NCI-H345 treated with DMSO at 0.1 percent for 48 hours (cell line): ENCODE measurements around the gene GRIA1.
"Not testable (repeated sequence)": the region's sequence is repeated elsewhere in the genome, so short reads cannot be mapped to it uniquely, and the experiment has no call there.

ENCODE experiments used
- DNase-seq: peaks from one replicate; lab custom pipeline; 2025; ENCODE audit not compliant: unreplicated experiment; lab: John Stamatoyannopoulos, UW

GRIA1 gene

DNA sequence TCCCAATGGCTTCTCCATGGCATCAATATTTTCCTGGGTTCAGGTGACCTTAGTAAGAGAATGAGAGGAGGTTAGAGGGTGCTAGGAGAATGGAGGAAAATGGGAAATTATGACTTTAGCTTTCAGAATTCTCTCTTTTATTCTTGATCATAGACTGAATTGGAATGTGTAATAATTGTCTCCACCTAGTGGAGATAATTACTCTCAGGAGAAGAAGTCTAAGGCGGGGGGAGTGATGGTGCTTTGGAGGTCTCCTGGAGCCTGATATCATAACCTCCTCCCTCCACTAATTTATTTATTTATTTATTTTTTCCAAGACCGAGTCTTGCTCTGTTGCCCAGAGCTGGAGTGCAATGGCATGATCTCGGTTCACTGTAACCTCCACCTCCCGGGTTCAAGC lies 221.3 kb downstream of the GRIA1 start:
- no peak for DNase-seq

DNA sequence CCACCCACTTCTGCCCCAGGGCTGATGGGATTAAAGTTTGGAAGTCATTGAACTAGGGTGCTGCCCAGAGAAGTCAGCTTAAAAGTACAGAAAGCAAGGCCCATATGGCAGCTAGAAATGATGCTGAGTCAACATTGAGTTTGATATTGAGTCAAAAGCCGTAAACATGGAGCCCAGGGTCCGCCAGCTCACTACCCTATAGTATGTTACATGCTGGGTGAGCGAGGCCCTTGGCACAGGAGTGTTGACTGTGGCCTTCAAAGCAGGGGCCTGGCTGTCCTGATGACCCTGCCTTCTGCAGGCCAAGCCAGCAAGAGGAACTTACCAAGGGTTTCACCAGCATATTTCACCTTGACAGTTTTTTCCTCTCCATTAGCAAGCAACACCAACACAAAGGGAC lies 222.5 kb downstream of the GRIA1 start:
- DNase-seq, result no peak

DNA sequence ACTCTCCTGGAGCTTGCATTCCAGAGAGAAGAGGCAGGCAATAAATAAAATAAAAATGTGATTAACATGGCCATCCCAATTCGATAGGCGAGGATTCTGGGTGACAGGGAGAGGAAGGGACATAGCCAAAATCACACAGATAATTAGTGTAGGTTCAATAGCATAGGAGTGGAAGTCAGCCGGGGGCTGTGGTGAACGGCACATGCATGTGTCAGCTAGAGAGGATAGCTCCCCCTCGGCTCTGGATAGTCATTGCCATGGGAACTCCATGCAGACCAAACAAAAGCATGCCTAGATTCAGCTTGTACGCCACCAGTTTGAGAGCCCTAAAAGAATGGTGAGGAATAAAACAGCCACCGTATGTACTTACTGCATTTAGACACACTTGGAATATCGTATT lies 223.5 kb downstream of the GRIA1 start:
- no peak for DNase-seq

DNA sequence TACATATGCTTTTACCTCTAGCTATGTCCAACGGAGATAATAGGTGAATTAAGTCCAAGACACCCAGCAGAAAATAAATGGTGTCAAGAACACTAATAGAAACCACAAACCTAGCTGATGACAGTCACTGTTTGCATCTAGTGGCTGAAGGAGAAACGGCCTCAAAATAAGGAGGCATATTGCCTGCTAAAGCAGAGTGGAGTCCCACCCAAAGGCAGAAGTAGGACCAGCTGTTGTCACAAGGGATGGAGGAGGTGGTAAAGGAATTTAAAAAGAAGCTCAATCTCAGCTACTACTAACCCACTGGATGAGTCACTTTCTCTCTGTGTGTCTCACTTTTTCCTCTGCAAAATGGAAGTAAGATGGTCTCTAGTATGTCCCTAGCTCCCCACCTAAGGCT lies 224.3 kb downstream of the GRIA1 start:
- no peak for DNase-seq

DNA sequence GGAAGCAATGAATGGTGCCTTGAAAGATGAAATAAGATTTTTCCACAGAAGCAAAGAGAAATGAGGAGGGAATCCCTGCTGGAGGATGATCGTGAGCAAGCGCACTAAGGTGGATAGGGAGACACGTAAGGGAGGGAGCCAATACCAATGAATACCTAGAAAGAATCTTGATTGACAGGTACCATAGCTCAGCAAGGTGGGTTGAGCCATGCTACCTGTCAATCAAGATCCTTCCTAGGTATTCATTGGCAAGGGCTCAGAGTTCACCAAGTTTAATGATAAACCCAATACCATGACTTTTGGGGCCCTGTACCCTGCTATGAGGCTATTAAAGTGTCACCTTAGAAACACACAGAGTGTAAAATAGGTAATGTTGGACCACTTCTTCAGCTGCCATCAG lies 226.8 kb downstream of the GRIA1 start:
- DNase-seq, result no peak

DNA sequence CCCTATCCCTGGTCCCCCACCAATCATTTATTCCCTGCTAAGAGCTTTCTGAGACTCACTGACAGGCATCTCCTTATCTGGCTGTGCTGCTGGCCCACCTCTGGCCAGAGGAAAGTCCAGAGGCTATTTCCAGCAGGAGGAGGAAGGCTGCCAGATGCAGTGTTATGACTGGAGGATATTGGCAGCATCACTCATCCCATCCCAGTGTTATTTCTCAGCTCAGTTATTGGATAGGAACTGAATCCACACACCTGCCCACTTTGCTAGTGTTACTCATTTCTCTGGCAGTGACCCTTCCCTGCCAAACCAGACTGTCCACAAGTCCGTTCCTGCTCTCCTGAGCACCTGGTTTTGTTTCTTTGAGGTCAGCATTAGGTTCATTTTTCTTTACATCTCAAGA lies 228.2 kb downstream of the GRIA1 start:
- no peak for DNase-seq

DNA sequence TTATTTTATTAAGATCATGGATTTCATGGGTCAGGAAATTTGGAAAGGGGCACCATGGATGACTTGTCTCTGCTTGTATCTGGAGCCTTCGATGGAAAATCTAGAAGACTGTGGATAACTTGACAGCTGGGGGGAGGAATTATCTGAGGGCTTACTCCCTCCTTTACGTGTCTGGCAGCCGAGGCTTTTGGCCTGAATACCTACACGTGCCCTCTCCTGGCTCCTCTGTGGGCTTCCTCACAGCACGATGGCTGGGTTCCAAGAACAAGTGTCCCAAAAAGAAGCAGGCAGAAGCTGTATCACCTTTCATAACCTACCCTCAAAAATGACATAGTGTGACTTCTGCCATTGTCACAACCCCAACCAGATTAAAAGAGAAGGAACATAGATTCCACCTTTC lies 228.9 kb downstream of the GRIA1 start:
- DNase-seq, result no peak

DNA sequence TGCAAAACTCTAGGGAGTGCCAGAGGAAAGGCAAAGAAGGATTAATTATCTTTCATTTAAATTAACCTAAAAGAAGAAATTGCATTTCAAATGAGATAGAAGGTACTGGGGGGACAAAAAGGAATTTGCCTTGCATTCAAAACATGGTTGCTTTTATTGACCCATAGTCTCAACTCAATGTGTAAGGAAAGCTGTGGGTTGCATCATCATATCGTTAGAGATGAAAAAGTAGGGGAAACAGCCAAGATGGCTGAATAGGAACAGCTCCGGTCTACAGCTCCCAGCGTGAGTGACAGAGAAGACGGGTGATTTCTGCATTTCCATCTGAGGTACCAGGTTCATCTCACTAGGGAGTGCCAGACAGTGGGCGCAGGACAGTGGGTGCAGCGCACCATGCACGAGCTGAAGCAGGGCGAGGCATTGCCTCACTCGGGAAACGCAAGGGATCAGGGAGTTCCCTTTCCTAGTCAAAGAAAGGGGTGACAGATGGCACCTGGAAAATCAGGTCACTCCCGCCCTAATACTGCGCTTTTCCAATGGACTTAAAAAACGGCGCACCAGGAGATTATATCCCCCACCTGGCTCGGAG lies 232.6 kb downstream of the GRIA1 start:
- not testable (repeated sequence) for DNase-seq

DNA sequence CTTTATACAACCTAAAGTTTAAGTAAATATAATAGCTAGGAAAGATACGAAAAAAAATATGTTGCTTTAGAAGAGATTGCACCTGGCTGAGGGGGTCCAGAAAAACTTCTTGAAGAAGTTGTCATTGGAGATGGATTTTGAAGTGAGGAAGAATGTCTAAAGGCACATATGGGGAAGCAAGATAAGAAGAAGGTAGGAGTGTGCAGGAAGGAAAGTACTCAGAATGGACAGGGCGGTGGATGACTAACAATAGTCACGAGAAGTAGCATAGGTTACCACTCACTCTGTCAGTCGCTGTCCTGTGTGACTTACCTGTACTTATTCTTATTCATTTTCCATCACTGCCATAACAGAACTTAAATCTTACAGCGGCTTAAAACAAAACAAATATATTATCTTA lies 251.6 kb downstream of the GRIA1 start:
- DNase-seq, result no peak

DNA sequence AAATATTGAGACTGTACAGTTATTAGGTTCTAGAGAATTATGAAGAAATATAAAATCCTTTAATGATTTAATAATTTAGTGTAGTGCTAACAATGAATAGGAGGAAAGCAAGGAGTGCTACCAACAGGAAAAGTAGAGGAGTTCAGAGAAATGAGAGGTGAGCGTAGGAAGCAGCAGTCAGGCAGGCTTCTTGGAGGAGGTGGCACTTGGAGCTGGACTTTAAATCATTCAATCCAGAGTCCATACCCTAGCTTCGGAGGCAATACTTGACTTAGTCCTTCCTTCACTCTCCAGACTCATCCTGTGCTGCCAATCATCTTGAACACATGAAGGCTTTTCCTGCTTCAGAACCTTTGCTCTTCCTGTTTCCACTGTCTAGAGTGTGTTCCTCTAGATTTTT lies 254.3 kb downstream of the GRIA1 start:
- DNase-seq, result no peak

DNA sequence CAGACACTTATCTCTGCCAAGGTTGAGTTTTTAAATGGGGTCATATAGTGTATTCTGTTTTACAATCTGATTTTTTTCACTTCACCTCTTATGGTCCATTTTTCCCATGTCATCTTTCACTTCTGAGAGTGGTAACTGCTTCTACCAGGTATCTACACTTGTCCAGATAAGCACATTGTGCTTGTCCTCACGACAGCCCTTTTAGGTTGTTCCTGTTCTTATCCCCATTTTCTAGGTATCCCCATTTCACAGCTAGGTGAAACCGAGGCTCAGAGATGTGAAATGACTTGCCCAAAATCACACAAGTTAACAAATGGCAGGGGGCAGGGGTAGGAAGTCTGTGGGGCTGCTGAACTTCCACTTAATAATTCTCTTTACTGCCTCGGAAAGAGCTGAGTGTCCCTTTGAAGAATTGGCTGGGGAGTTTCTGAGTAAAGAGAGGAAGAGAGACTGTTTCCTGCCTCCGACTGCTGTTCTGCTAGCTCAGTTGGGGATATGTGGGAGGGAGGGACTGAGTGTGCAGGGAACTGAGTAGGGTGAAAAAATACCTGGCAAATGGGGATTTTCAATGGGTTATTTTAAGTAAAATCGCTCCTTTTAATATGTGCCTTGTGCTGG lies 255.4 kb downstream of the GRIA1 start:
- DNase-seq, result no peak

DNA sequence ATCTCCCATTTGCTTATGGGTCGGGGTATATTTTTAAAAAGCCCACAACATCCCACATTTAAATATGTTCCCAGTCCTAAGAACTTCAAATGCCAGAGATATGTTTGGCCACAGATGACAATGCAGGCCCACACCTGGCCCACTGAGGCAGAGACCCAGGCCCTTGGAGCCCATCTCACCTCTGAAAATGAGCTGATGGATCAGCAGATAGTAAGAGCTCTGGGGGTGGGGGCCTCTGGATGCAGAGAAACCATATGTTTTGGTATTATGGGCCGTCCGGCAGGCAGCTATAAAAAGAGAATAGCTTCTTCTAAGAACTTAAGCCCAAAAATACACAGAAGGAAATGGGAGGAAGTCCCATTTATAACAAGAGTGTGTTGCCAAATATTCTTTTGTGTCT lies 256.0 kb downstream of the GRIA1 start:
- DNase-seq, result no peak

DNA sequence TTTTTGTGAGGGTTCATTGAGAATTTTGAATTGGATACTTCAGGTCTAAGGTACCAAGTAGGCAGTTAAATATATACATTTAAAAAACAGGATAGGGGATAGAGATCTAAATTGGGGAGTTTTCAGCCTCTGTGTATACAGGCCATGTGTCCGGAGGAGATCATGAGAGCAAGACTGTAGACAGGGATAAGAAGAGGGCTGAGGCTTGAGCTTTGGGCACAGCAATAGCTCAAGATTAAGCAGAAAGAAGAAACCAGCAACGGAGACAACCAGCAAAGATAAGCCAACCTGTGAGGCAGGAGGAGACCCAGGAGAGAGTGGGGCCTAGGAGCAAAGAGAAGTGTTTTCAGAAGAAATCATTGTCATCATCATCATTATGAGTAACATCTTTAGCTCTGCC lies 258.4 kb downstream of the GRIA1 start:
- DNase-seq, result no peak

DNA sequence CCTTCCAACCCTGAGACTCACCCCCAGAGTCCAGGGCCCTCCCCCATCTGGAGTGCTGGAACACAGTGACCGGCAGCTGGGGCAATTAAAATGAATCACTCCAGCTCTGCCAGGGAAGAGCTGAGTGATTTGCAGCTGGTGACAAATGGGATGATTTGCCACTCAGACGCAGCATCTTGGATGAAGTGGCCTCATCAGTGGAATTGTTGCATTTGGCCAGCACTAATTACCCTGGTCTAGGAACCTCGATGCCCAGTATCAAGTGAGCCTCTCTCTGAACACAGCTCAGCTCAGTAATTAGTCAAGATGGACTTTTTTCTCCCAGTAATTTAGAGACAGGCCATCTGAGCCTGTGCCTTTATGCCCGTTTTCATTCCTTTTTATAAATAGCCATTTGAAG lies 259.5 kb downstream of the GRIA1 start:
- DNase-seq, result no peak

DNA sequence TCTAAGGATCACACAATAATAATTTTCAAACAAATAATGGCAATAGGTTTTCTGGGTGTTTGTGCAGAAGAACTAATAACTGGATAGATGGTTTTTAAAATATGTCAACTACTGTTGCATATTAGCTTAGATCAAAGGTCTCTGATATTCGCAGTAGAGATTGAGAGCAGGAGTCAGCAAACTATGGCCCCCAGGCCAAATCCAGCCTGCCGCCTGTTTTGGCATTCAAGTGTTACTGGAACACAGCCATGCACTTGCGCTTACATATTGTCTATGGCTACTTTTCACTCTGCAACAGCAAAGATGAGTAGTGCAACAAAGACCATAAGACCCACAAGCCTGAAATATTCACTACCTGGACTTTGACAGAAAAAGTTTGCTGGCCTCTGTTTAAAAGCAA lies 260.8 kb downstream of the GRIA1 start:
- DNase-seq, result no peak

DNA sequence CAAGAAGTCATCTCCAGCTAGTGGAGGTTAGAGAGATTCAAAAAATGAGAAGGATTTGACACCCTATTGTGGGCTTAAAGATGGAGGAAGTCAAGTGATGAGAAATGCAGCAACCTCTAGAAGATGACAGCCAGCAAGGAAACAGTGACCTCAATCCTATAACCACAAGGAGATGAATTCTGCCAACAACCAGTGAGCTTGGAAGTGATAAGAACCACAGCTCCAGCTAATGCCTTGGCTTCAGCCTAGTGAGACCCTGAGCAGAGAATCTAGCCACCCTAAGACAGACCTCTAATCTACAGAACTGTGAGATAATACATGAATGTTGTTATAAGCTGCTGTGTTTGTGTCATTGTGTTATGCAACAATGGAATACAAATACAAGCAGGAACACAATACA lies 262.4 kb downstream of the GRIA1 start:
- DNase-seq, result no peak

DNA sequence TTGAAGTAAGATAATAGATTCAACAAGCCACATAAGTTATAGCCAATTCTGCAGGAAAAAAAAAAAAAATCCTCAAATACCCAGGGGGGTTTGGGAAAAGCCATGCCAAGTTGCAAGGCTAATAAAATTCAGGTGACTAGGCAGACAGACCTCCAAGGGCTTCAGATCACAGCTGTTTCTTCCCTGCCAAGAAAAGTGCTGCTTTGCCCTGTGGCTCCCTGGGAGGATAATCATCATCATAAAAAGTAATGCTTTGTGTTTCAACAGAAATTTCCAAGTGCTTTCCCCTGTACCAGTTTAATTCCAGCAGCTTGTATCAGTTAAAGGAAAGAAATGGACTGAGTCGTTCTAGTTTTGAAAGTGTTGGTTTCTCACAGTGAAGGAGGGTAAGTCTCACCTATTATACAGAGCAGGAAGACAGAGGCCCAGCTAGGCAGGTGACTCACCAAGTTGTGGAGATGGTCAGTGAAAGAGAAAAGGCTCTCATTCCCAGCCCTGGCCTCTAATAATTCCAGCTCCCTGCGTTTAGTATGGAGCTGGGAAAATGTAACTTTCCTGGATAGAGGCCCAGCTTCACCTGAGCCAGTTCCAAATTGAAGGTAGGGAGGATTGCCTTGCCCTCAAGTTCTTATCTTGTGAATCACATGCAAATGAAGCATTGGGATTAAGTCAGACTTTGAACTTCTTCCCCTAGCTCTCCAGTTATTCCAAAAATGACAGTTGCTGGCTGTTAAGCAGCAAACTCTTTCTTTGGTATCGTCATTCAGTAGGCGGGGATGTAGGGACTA lies 263.4 kb downstream of the GRIA1 start:
- DNase-seq, result no peak

DNA sequence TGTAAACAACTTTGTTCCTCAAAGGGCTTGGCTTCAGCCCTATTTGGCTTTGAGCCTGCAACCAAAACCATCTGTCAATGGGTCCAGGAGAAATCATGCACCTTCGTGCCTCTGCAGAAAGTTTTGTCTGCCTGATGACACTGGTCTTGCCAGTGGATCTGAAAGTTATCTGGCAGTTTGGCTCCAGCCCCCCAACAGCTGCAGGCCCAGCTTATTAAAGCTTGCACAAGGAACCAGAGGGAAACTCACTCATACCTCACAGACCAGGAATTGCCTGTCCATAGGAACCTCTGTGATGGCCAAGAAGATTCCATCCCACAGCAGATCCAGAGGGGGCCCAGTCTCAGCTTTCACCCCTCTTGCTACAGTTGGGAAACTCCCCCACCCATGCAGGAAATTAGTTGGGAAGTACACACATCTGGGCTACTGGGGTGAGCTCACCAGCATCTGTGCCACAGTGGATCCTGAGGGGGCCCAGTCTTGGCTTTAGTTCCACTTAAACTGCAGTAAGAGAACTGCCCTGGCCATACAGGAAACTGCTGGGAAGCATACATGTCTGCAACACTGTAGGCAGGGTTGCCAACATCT lies 265.5 kb downstream of the GRIA1 start:
- no peak for DNase-seq

DNA sequence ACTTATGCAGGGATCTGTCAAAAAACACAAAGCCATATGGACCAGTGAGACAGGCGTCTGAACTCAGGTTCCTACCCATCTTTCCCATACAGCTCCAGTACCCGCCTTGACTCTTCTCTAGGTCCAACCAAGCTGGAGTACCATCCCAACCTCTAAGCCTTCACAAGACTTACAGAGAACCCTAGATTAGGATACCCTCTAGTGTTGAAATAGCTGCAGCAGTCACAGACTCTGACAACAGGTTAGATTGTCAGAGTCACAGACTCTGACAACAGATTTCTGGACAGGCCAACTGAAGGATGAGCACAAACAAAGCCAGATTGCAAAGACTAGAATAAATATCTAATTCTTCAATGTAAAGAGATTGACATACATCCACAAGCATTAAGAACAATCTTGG lies 266.1 kb downstream of the GRIA1 start:
- no peak for DNase-seq

DNA sequence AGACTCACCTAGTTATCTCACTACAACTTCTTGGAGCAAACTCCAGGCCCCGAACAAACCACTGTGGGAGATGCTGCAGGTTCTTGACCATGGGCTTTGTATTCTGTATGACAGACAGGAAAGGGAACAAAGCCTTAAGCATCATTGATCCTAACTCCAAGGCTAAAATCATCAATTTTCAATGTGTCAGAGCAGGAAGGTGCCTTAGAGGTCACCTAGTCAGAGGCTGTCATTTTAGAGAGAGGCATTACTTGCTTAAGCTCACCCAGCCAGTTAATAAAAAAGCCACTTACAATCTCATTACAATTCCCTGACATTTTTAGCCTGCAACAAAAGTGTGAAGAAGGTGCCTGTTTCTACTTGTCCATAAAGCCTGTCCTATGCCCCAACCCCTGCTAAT lies 275.5 kb downstream of the GRIA1 start:
- DNase-seq, result no peak

DNA sequence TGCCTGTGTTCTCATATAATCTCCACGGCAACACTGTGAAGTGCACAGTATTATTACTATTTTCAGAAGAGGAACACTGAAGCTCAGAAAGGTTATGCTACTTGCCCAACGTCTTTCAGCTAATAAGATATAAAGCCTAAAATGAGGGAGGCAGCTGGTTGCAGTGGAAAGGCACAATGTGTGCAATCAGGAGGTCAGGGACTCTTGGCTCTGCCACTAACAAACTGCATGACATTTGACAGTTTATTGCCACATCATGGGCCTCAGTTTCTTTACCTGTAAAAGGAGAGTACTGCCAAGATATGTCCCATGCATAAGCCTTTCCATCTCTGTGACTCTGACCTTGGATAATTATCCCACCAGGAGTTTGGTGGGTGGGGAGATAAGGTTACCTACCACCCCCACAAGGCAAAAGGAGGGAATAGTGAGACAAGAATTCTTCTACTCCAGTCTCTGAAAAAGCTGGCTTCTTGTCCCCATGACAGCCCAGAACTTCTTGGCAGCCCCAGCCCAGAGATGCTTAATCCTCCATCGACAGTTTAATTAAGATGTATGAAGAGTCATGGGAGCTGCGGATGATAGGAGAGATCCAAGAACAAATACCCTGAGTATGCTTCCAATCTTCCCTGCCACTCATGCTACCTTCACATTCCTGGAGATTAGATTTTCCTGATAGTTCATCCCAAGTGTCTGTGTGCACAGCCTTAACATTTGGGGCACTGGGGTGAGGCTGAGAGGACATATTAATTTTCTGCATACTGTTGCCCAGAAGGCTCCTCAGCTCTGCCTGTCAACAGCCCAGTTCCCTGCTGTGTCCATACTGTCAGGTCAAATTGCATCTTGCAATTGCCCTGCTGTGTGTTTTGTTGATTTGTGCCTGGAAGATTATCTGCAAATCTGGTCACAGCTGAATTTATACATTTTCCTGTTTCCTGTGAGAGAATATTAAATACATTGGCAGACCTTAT lies 277.0 kb downstream of the GRIA1 start:
- no peak for DNase-seq
